DND-41 (cell line): ENCODE results near the gene SSR4.

Source experiments
- ATAC-seq: fragments of 200-7000 bp; cut with Tn5 transposase; 3 replicates; pipeline ENCODE4 v1.9.1; 2021; ENCODE audit warnings: low read depth; ENCODE audit not compliant: insufficient read depth
- DNase-seq: peaks from one replicate; pipeline ENCODE4 v3.0.0-alpha.2; 2020
- H2AFZ ChIP-seq: 2 replicates; pipeline ENCODE4 v1.6.0; 2012; ENCODE audit warnings: low read depth, low read length
- H3K27ac ChIP-seq: 2 replicates; pipeline ENCODE4 v1.5.1; 2012; ENCODE audit warnings: low read length, inconsistent platforms
- H3K27me3 ChIP-seq: fragments of 200-600 bp; sonication (generic); 2 replicates; pipeline ENCODE4 v1.6.0; 2012; ENCODE audit warnings: low read length, mild to moderate bottlenecking, inconsistent platforms; ENCODE audit not compliant: insufficient read depth, poor library complexity
- H3K36me3 ChIP-seq: 2 replicates; pipeline ENCODE4 v1.5.1; 2012; ENCODE audit warnings: low read length, inconsistent platforms; ENCODE audit not compliant: insufficient read depth
- H3K4me1 ChIP-seq: 2 replicates; pipeline ENCODE4 v1.5.1; 2012; ENCODE audit warnings: mild to moderate bottlenecking, low read length; ENCODE audit not compliant: insufficient read depth
- H3K4me2 ChIP-seq: 2 replicates; pipeline ENCODE4 v1.6.0; 2012; ENCODE audit warnings: mild to moderate bottlenecking, moderate library complexity, low read length, inconsistent platforms; ENCODE audit not compliant: insufficient read depth
- H3K4me3 ChIP-seq, 2 experiments: fragments of 200-600 bp in 1 of 2; shearing (Covaris generic) in 1 of 2; 2 replicates each; pipeline ENCODE4 v1.5.1; 2012 to 2016; ENCODE audit warnings: inconsistent platforms in 2 of 2, low read length in 2 of 2, mild to moderate bottlenecking in 2 of 2, low read depth in 1 of 2, moderate library complexity in 1 of 2
- H3K79me2 ChIP-seq: 2 replicates; pipeline ENCODE4 v1.6.0; 2012; ENCODE audit warnings: low read length, inconsistent platforms; ENCODE audit not compliant: insufficient read depth
- H3K9ac ChIP-seq: 2 replicates; pipeline ENCODE4 v1.6.0; 2012; ENCODE audit warnings: low read depth, mild to moderate bottlenecking, inconsistent platforms, low read length, moderate library complexity
- H3K9me3 ChIP-seq: 2 replicates; pipeline ENCODE4 v1.5.1; 2012; ENCODE audit warnings: low read length, moderate library complexity, mild to moderate bottlenecking, inconsistent platforms; ENCODE audit not compliant: insufficient read depth, severe bottlenecking
- H4K20me1 ChIP-seq: 2 replicates; pipeline ENCODE4 v1.6.0; 2012; ENCODE audit warnings: low read length; ENCODE audit not compliant: insufficient read depth
- EZH2 ChIP-seq: IDR thresholded peaks from 3 replicates; pipeline ENCODE4 v1.6.1; 2012; ENCODE audit warnings: borderline replicate concordance, low read depth, mild to moderate bottlenecking, moderate library complexity, low read length, inconsistent platforms; ENCODE audit not compliant: severe bottlenecking
- TF ChIP-seq, protein P1 (sequence below): IDR thresholded peaks from 2 replicates; pipeline ENCODE4 v1.5.1; 2012; ENCODE audit warnings: borderline replicate concordance, low read length, moderate library complexity, mild to moderate bottlenecking; ENCODE audit not compliant: poor library complexity, severe bottlenecking; ENCODE audit errors: extremely low read depth

SSR4 gene

DNA sequence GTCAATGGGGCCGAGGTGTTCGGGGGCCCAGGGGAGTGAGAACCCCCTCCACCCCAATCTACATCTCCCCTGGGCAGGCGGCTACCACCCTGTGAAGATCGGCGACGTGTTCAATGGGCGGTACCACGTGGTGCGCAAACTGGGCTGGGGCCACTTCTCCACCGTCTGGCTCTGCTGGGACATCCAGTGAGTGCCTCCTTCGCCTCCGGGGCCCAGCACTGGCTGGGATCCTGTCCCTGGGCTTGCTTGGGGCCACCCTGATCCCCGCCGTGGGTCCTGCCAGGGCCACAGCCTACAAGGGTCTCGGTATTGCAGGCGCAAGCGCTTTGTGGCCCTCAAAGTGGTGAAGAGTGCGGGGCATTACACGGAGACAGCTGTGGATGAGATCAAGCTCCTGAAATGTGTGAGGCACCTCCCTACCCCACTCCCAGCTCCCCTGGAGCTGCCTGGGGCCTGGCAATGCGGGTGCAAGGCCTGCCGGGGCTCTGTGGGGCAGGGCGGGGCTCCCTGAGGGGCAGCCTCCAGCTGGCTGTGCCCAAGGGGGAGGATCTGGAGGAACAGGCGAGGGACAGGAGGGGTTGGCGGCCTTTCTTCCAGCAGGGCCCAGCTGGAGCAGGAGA is 12.9 kb upstream of the SSR4 start:
- H3K4me2 ChIP-seq = no peak overlapping the region
- DNase-seq (no peak), ATAC-seq (0 out of 3 replicates have a peak, but pooled peaks have one; percentile 12)
- H3K9ac ChIP-seq = no peak overlapping the region
- H3K36me3 ChIP-seq = peaks cover 14% of the 10 kb centered on the region
- H4K20me1 ChIP-seq = no peaks in the 10 kb centered on the region
- TF ChIP-seq, protein P1, sequence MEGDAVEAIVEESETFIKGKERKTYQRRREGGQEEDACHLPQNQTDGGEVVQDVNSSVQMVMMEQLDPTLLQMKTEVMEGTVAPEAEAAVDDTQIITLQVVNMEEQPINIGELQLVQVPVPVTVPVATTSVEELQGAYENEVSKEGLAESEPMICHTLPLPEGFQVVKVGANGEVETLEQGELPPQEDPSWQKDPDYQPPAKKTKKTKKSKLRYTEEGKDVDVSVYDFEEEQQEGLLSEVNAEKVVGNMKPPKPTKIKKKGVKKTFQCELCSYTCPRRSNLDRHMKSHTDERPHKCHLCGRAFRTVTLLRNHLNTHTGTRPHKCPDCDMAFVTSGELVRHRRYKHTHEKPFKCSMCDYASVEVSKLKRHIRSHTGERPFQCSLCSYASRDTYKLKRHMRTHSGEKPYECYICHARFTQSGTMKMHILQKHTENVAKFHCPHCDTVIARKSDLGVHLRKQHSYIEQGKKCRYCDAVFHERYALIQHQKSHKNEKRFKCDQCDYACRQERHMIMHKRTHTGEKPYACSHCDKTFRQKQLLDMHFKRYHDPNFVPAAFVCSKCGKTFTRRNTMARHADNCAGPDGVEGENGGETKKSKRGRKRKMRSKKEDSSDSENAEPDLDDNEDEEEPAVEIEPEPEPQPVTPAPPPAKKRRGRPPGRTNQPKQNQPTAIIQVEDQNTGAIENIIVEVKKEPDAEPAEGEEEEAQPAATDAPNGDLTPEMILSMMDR = no peak
- TF ChIP-seq EZH2 = no peak
- no peaks in the 10 kb centered on the region for H3K27me3 ChIP-seq
- no peak overlapping the region for H3K4me3 ChIP-seq
- H3K79me2 ChIP-seq = no peaks in the 10 kb centered on the region
- H3K27ac ChIP-seq = no peak overlapping the region
- no peaks in the 10 kb centered on the region for H3K4me1 ChIP-seq
- no peak overlapping the region for H2AFZ ChIP-seq
- H3K9me3 ChIP-seq = no peaks in the 10 kb centered on the region

- DNase-seq = no peak
Observed at GRCh38 chrX:153782313-153782712, 12.2 kb upstream of the SSR4 start.

GRCh38 chrX:153782871-153783270 is 11.6 kb upstream of the SSR4 start:
- ATAC-seq = no peak
- TF ChIP-seq, protein P1 = no peak
- no peak for TF ChIP-seq EZH2
- Histone ChIP-seq H2AFZ (no peak overlapping the region), H3K9ac (no peak overlapping the region), H3K9me3 (no peaks in the 10 kb centered on the region), H3K4me2 (no peak overlapping the region), H4K20me1 (no peaks in the 10 kb centered on the region), H3K27ac (no peak overlapping the region), H3K4me3 (no peak overlapping the region), H3K36me3 (peaks cover 27% of the 10 kb centered on the region), H3K4me1 (no peaks in the 10 kb centered on the region), H3K79me2 (no peaks in the 10 kb centered on the region), H3K27me3 (no peaks in the 10 kb centered on the region)
- DNase-seq = no peak

More at GRCh38 chrX:153782313-153782712, 12.2 kb upstream of the SSR4 start:
- no peak for TF ChIP-seq EZH2
- TF ChIP-seq, protein P1 = peak; percentile 26
- H3K4me3 ChIP-seq = no peak overlapping the region
- H3K4me2 ChIP-seq = no peak overlapping the region
- ATAC-seq = no peak
- H3K4me1 ChIP-seq = no peaks in the 10 kb centered on the region
- H4K20me1 ChIP-seq = no peaks in the 10 kb centered on the region
- H3K27me3 ChIP-seq = no peaks in the 10 kb centered on the region
- no peaks in the 10 kb centered on the region for H3K79me2 ChIP-seq
- H3K27ac ChIP-seq = no peak overlapping the region
- H3K9me3 ChIP-seq = no peaks in the 10 kb centered on the region
- no peak overlapping the region for H3K9ac ChIP-seq
- peaks cover 21% of the 10 kb centered on the region for H3K36me3 ChIP-seq
- no peak overlapping the region for H2AFZ ChIP-seq
